ENCODE results near the gene SLC66A2. TPM values are rescaled to one million over a fixed set of nuclear protein-coding genes. Genes with fewer than 3 reads are reported as not detected.

Gene SLC66A2
- total and polyA plus RNA-seq, 2 of the 13 experiments (the other 11 are each of a cell fraction or from before 2014, with no cell fraction given): 33.5 to 41.9 TPM

GRCh38 chr18:79961527-79962291, 10.3 kb upstream of the SLC66A2 start (continued):
- TF ChIP-seq IRF2 (CRISPR knock-in tag; IDR thresholded peaks at IDR 0.05) (no peak), ZNF777 (CRISPR knock-in tag; IDR thresholded peaks at IDR 0.05) (no peak), EED (CRISPR knock-in tag; IDR thresholded peaks at IDR 0.05) (no peak), ZNF280B (CRISPR knock-in tag; IDR thresholded peaks at IDR 0.05; ENCODE audit: borderline replicate concordance) (no peak), ERF (CRISPR knock-in tag; IDR thresholded peaks at IDR 0.05) (no peak), ZNF292 (CRISPR knock-in tag; IDR thresholded peaks at IDR 0.05; ENCODE audit: borderline replicate concordance, low read depth) (0 out of 2 replicates have a peak, but pooled peaks have one; percentile 37), ZNF768 (CRISPR knock-in tag; IDR thresholded peaks at IDR 0.05) (peak; percentile 9; the same call in 1 of the 2 replicates), ZNF326 (CRISPR knock-in tag; IDR thresholded peaks at IDR 0.05; ENCODE audit: borderline replicate concordance) (no peak), DMAP1 (CRISPR knock-in tag; IDR thresholded peaks at IDR 0.05) (0 out of 2 replicates have a peak, but pooled peaks have one; percentile 44), ATF6 (CRISPR knock-in tag; conservative IDR thresholded peaks at IDR 0.05) (no peak), SP4 (CRISPR knock-in tag; IDR thresholded peaks at IDR 0.05) (no peak), HNRNPLL (IDR thresholded peaks at IDR 0.05; ENCODE audit: low read depth, low read length, poor library complexity, severe bottlenecking) (no peak), ZNF879 (CRISPR knock-in tag; IDR thresholded peaks at IDR 0.05) (no peak), MXD4 (CRISPR knock-in tag; IDR thresholded peaks at IDR 0.05) (0 out of 2 replicates have a peak, but pooled peaks have one; percentile 29), ZNF350 (CRISPR knock-in tag; IDR thresholded peaks at IDR 0.05; ENCODE audit: borderline replicate concordance, low read depth) (no peak), SAP130 (CRISPR knock-in tag; IDR thresholded peaks at IDR 0.05; ENCODE audit: low read depth) (peak; percentile 7; the same call in 1 of the 2 replicates), ZNF44 (CRISPR knock-in tag; IDR thresholded peaks at IDR 0.05) (no peak), ZNF234 (CRISPR knock-in tag; conservative IDR thresholded peaks at IDR 0.05) (no peak), GABPA (IDR thresholded peaks at IDR 0.05; ENCODE audit: low read depth, low read length) (0 out of 2 replicates have a peak, but pooled peaks have one; percentile 9), GABPA (CRISPR knock-in tag; IDR thresholded peaks at IDR 0.05; ENCODE audit: low read depth) (no peak)
- TF ChIP-seq, protein P1, sequence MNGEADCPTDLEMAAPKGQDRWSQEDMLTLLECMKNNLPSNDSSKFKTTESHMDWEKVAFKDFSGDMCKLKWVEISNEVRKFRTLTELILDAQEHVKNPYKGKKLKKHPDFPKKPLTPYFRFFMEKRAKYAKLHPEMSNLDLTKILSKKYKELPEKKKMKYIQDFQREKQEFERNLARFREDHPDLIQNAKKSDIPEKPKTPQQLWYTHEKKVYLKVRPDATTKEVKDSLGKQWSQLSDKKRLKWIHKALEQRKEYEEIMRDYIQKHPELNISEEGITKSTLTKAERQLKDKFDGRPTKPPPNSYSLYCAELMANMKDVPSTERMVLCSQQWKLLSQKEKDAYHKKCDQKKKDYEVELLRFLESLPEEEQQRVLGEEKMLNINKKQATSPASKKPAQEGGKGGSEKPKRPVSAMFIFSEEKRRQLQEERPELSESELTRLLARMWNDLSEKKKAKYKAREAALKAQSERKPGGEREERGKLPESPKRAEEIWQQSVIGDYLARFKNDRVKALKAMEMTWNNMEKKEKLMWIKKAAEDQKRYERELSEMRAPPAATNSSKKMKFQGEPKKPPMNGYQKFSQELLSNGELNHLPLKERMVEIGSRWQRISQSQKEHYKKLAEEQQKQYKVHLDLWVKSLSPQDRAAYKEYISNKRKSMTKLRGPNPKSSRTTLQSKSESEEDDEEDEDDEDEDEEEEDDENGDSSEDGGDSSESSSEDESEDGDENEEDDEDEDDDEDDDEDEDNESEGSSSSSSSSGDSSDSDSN (CRISPR knock-in tag; IDR thresholded peaks at IDR 0.05): peak; percentile 40; the same call in 1 of the 2 replicates
- TF ChIP-seq, protein P2, sequence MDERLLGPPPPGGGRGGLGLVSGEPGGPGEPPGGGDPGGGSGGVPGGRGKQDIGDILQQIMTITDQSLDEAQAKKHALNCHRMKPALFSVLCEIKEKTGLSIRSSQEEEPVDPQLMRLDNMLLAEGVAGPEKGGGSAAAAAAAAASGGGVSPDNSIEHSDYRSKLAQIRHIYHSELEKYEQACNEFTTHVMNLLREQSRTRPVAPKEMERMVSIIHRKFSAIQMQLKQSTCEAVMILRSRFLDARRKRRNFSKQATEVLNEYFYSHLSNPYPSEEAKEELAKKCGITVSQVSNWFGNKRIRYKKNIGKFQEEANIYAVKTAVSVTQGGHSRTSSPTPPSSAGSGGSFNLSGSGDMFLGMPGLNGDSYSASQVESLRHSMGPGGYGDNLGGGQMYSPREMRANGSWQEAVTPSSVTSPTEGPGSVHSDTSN (CRISPR knock-in tag; IDR thresholded peaks at IDR 0.05): no peak
- TF ChIP-seq, protein P3, sequence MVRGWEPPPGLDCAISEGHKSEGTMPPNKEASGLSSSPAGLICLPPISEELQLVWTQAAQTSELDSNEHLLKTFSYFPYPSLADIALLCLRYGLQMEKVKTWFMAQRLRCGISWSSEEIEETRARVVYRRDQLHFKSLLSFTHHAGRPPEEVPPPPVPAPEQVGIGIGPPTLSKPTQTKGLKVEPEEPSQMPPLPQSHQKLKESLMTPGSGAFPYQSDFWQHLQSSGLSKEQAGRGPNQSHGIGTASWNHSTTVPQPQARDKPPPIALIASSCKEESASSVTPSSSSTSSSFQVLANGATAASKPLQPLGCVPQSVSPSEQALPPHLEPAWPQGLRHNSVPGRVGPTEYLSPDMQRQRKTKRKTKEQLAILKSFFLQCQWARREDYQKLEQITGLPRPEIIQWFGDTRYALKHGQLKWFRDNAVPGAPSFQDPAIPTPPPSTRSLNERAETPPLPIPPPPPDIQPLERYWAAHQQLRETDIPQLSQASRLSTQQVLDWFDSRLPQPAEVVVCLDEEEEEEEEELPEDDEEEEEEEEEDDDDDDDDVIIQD (CRISPR knock-in tag; IDR thresholded peaks at IDR 0.05; ENCODE audit: low read depth): no peak
